ENCODE measurements around the gene TPGS2.

DNA sequence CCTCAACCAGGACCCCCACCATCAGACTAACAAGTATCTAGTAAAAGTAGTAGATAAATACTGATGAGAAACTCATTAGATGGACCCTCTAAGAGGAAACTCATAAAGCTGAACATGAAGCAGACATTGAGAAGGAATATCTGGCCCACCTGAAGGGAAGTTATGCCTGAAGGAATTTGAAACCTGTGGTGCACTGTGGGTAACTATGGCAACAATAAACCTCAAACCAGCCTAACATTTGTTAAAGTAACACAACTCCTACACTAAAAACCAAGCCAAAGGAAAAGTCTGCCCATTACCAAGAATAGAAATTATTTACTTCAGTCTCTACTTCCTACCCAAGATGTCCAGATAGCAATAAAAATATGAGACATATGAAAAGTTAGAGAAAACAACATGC lies 43.5 kb upstream of the TPGS2 start:
- TF ChIP-seq CTCF (conservative IDR thresholded peaks at IDR 0.05) (no peak), EZH2 (IDR thresholded peaks at IDR 0.05; ENCODE audit: low read depth) (no peak)

All from PC-9 (cell line).